ENCODE data around the gene TUBGCP6.
A peak's percentile ranks its signal among the peaks of the same experiment; 100 is the strongest.
"Not testable (repeated sequence)": the region's sequence is repeated elsewhere in the genome, so short reads cannot be mapped to it uniquely, and the experiment has no call there.

The TUBGCP6 gene

GRCh38 chr22:50207383-50208140, 37.3 kb downstream of the TUBGCP6 start:
- no peak for DNase-seq

GRCh38 chr22:50206599-50206998, 38.2 kb downstream of the TUBGCP6 start:
- no peak for DNase-seq

GRCh38 chr22:50205781-50206569, 38.8 kb downstream of the TUBGCP6 start:
- DNase-seq, result no peak

- DNase-seq, result not testable (repeated sequence)
These were observed 39.8 kb downstream of the TUBGCP6 start for GRCh38 chr22:50204998-50205397.

GRCh38 chr22:50204571-50204970, 40.3 kb downstream of the TUBGCP6 start:
- no peak for DNase-seq

GRCh38 chr22:50203288-50203687, 41.5 kb downstream of the TUBGCP6 start:
- DNase-seq, result no peak

GRCh38 chr22:50202130-50202666, 42.6 kb downstream of the TUBGCP6 start:
- no peak for DNase-seq

GRCh38 chr22:50201191-50202129, 43.4 kb downstream of the TUBGCP6 start:
- DNase-seq, result no peak

GRCh38 chr22:50200461-50201190, 44.2 kb downstream of the TUBGCP6 start, which contains the start of gene SELENOO:
Gene SELENOO, plus strand, starts transcription at chr22:50201011. Its CDS starts 26 bp downstream, at chr22:50201037.
- peak; percentile 96 for DNase-seq

GRCh38 chr22:50199829-50200460, 44.9 kb downstream of the TUBGCP6 start:
- DNase-seq, result no peak

GRCh38 chr22:50199251-50199721, 45.5 kb downstream of the TUBGCP6 start:
- no peak for DNase-seq

- no peak for DNase-seq
These were observed 46.2 kb downstream of the TUBGCP6 start for GRCh38 chr22:50198624-50199017.

- DNase-seq, result no peak
These were observed 46.8 kb downstream of the TUBGCP6 start for GRCh38 chr22:50197856-50198623.

GRCh38 chr22:50197000-50197800, 47.6 kb downstream of the TUBGCP6 start:
- DNase-seq, result no peak

GRCh38 chr22:50196256-50196655, 48.6 kb downstream of the TUBGCP6 start:
- no peak for DNase-seq

GRCh38 chr22:50194037-50194805, 50.6 kb downstream of the TUBGCP6 start:
- DNase-seq, result no peak

- no peak for DNase-seq
These were observed 51.2 kb downstream of the TUBGCP6 start for GRCh38 chr22:50193621-50194020.

- peak; percentile 76 for DNase-seq
These were observed 52.2 kb downstream of the TUBGCP6 start for GRCh38 chr22:50192436-50193204.

Measured in activated effector memory CD4-positive, alpha-beta T cell treated with anti-CD3 and anti-CD28 coated beads, Interleukin-2, amount 50 U/mL, for 16 hours (primary cell).